HL-60/S4 (cell line): ENCODE data around the gene FBXL5.
"Not testable (repeated sequence)": the region's sequence is repeated elsewhere in the genome, so short reads cannot be mapped to it uniquely, and the experiment has no call there.

Experiments
- in situ Hi-C: fragments of 300-500 bp; cut with MboI; formaldehyde crosslinking; loops from 2 replicates; pipeline ENCODE4 v1.14.3; 2022; ENCODE audit warnings: low sequenced_read_pairs

Gene FBXL5

GRCh38 chr4:15652841-15653240, 2.3 kb downstream of the FBXL5 start:
- in situ Hi-C loops, result loop anchor here (25.0 kb wide), 1 partner anchor 416 kb away; no protein-coding TSS in a partner anchor

GRCh38 chr4:15652191-15652590, 3.0 kb downstream of the FBXL5 start:
- in situ Hi-C loops, result loop anchor here (25.0 kb wide), 1 partner anchor 415 kb away; no protein-coding TSS in a partner anchor

GRCh38 chr4:15651676-15652075, 3.5 kb downstream of the FBXL5 start:
- in situ Hi-C loops, result loop anchor here (25.0 kb wide), 1 partner anchor 414 kb away; no protein-coding TSS in a partner anchor

- in situ Hi-C loops, result loop anchor here (25.0 kb wide), 1 partner anchor 413 kb away; no protein-coding TSS in a partner anchor
Measured at GRCh38 chr4:15649914-15650545, 5.1 kb downstream of the FBXL5 start.

- in situ Hi-C loops, result no loop called here
Measured at GRCh38 chr4:15648600-15648999, 6.6 kb downstream of the FBXL5 start.

- in situ Hi-C loops, result no loop called here
Measured at GRCh38 chr4:15638418-15638817, 16.7 kb downstream of the FBXL5 start.

- in situ Hi-C loops, result no loop called here
Measured at GRCh38 chr4:15636818-15637217, 18.3 kb downstream of the FBXL5 start.

- in situ Hi-C loops, result not testable (repeated sequence)
Measured at GRCh38 chr4:15617407-15617806, 37.8 kb downstream of the FBXL5 start.

GRCh38 chr4:15614891-15615290, 40.3 kb downstream of the FBXL5 start:
- in situ Hi-C loops, result not testable (repeated sequence)

GRCh38 chr4:15612136-15612535, 43.0 kb downstream of the FBXL5 start:
- in situ Hi-C loops, result no loop called here

GRCh38 chr4:15610855-15611254, 44.3 kb downstream of the FBXL5 start:
- in situ Hi-C loops, result no loop called here

GRCh38 chr4:15605537-15605936, 49.6 kb downstream of the FBXL5 start:
- in situ Hi-C loops, result no loop called here

- in situ Hi-C loops, result no loop called here
Measured at GRCh38 chr4:15601862-15602261, 53.3 kb downstream of the FBXL5 start.

- in situ Hi-C loops, result no loop called here
Measured at GRCh38 chr4:15600176-15600575, 55.0 kb downstream of the FBXL5 start.

- in situ Hi-C loops, result no loop called here
Measured at GRCh38 chr4:15598644-15599043, 56.5 kb downstream of the FBXL5 start.

- in situ Hi-C loops, result no loop called here
Measured at GRCh38 chr4:15592799-15593198, 62.4 kb downstream of the FBXL5 start.

- in situ Hi-C loops, result no loop called here
Measured at GRCh38 chr4:15587649-15588048, 67.5 kb downstream of the FBXL5 start.

- in situ Hi-C loops, result no loop called here
Measured at GRCh38 chr4:15586066-15586465, 69.1 kb downstream of the FBXL5 start.

GRCh38 chr4:15585331-15585730, 69.8 kb downstream of the FBXL5 start:
- in situ Hi-C loops, result no loop called here

GRCh38 chr4:15584785-15585184, 70.4 kb downstream of the FBXL5 start:
- in situ Hi-C loops, result no loop called here

- in situ Hi-C loops, result no loop called here
Measured at GRCh38 chr4:15577508-15577907, 77.6 kb downstream of the FBXL5 start.

GRCh38 chr4:15575966-15576365, 79.2 kb downstream of the FBXL5 start:
- in situ Hi-C loops, result no loop called here

GRCh38 chr4:15569746-15570145, 85.4 kb downstream of the FBXL5 start:
- in situ Hi-C loops, result no loop called here
